ENCODE measurements around the gene SMYD2. TPM values are rescaled to one million over a fixed set of nuclear protein-coding genes. Genes with fewer than 3 reads are reported as not detected.

SMYD2 gene
- total RNA-seq, 1 experiment from 2014 or later = 33.1 TPM

DNA sequence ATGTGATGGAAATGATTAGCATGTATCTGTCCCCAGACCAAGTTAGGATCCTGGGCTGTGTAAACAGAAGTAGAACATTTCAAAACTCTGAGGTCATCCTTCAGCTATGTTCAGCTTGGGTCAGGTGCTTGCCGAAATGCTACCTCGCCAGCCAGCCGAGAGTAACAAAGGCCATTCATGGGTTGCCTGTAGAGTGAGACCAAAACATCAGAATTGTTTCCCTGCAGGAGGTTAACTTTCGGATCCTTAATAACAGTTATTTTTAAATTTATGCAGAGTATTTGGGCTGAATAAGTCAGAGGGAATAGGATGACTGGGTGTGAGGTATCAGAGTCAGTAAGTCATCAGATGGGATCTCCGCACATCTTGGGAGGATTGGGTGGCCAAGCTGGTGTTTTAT, 35.6 kb downstream of the SMYD2 start:
- H3K9me3 ChIP-seq (ENCODE audit: low read length) = no peaks in the 10 kb centered on the region
- H3K4me3 ChIP-seq (ENCODE audit: low read length) = no peak overlapping the region
- H4K20me1 ChIP-seq (ENCODE audit: insufficient read depth, low read depth, low read length) = peaks cover 5% of the 10 kb centered on the region; the same call in 1 of the 2 replicates
- peaks cover 5% of the 10 kb centered on the region; the same call in 1 of the 2 replicates for H3K36me3 ChIP-seq (ENCODE audit: insufficient read depth, low read length)
- no peak for DNase-seq
- no peak overlapping the region for H2AFZ ChIP-seq (ENCODE audit: low read length)
- H3K4me1 ChIP-seq (ENCODE audit: low read length) = peaks cover 5% of the 10 kb centered on the region
- no peak overlapping the region for H3K4me2 ChIP-seq (ENCODE audit: low read depth, low read length, poor library complexity, severe bottlenecking)
- H3K79me2 ChIP-seq (ENCODE audit: low read length) = no peaks in the 10 kb centered on the region
- no peak overlapping the region for H3K9ac ChIP-seq (ENCODE audit: low read length)
- no peaks in the 10 kb centered on the region for H3K27me3 ChIP-seq (ENCODE audit: low read length)
- H3K9me2 ChIP-seq (replicated peaks; ENCODE audit: insufficient read depth, low read length) = no peaks in the 10 kb centered on the region
- H3K27ac ChIP-seq (ENCODE audit: low read length) = no peak overlapping the region

DNA sequence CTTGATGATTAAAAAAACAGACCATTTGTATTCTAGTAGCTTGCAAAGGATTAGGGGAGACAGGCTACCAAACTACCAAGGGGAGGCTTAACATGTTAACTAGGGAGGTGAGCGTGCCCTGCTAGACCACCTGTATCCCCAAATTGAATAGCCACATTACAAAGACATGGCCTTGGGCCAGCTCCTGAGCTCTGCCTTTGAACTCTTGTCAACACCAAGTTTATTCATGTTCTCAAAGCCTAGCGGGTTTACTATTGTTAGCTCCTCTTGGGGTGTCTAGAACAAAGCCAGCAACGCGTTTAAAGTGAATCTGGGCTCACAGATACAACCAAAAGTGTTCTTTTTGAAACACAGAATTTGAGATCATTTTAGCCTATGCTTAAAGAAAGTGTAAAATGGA, 36.3 kb downstream of the SMYD2 start:
- no peak overlapping the region for H2AFZ ChIP-seq (ENCODE audit: low read length)
- H3K4me1 ChIP-seq (ENCODE audit: low read length) = peaks cover 12% of the 10 kb centered on the region
- no peaks in the 10 kb centered on the region for H3K9me2 ChIP-seq (replicated peaks; ENCODE audit: insufficient read depth, low read length)
- DNase-seq = no peak
- H4K20me1 ChIP-seq (ENCODE audit: insufficient read depth, low read depth, low read length) = no peaks in the 10 kb centered on the region
- H3K9me3 ChIP-seq (ENCODE audit: low read length) = no peaks in the 10 kb centered on the region
- no peak overlapping the region for H3K4me3 ChIP-seq (ENCODE audit: low read length)
- H3K79me2 ChIP-seq (ENCODE audit: low read length) = no peaks in the 10 kb centered on the region
- no peaks in the 10 kb centered on the region for H3K27me3 ChIP-seq (ENCODE audit: low read length)
- H3K4me2 ChIP-seq (ENCODE audit: low read depth, low read length, poor library complexity, severe bottlenecking) = no peak overlapping the region
- H3K9ac ChIP-seq (ENCODE audit: low read length) = no peak overlapping the region
- H3K36me3 ChIP-seq (ENCODE audit: insufficient read depth, low read length) = peaks cover 5% of the 10 kb centered on the region; the same call in 1 of the 2 replicates
- H3K27ac ChIP-seq (ENCODE audit: low read length) = no peak overlapping the region

DNA sequence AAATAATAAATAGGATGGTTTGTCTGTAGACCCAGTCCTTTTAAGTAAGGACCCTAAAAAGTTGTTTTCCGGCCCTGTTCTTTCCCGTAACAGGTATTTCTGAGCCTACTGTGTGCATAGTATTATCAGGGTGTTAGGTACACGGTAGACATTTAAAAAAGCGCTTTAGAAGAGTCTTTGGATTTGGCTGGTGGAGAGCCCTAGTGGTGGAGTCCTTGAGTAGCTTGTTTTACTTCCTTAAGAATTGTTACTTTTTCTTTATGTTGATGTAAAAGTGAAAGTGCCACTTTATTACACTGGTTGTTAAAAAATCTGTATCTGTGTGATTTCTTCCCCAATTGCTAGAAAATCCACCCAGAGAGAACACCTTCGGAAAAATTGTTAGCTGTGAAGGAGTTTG, 36.8 kb downstream of the SMYD2 start:
- DNase-seq = no peak
- Histone ChIP-seq H3K27me3 (ENCODE audit: low read length) (no peaks in the 10 kb centered on the region), H3K36me3 (ENCODE audit: insufficient read depth, low read length) (peaks cover 5% of the 10 kb centered on the region; the same call in 1 of the 2 replicates), H3K9ac (ENCODE audit: low read length) (no peak overlapping the region), H3K4me1 (ENCODE audit: low read length) (peaks cover 14% of the 10 kb centered on the region), H3K4me3 (ENCODE audit: low read length) (no peak overlapping the region), H3K9me3 (ENCODE audit: low read length) (no peaks in the 10 kb centered on the region), H3K4me2 (ENCODE audit: low read depth, low read length, poor library complexity, severe bottlenecking) (no peak overlapping the region), H4K20me1 (ENCODE audit: insufficient read depth, low read depth, low read length) (no peaks in the 10 kb centered on the region), H2AFZ (ENCODE audit: low read length) (no peak overlapping the region), H3K9me2 (replicated peaks; ENCODE audit: insufficient read depth, low read length) (no peaks in the 10 kb centered on the region), H3K27ac (ENCODE audit: low read length) (no peak overlapping the region), H3K79me2 (ENCODE audit: low read length) (no peaks in the 10 kb centered on the region)

DNA sequence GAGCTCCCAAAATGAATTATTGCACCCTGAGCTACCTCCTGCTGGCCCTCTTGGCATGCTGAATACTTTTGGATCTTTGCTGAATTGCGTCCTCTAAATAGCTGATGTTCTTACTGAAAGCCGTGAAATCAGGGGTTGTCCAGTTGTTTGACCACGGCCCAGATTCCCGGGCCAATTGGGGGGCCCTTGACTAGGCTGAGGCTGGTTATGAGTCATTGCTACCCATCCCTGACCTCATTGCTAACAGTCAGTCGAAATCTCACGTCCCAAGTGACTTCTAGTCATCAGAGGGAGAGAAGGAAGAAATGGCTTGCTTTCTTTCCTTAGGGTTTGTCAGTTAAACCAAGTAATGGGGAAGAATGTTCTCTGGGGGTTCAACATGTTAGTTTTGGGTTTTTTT, 37.4 kb downstream of the SMYD2 start:
- no peak overlapping the region for H3K4me3 ChIP-seq (ENCODE audit: low read length)
- no peak overlapping the region for H3K9ac ChIP-seq (ENCODE audit: low read length)
- H3K36me3 ChIP-seq (ENCODE audit: insufficient read depth, low read length) = peaks cover 5% of the 10 kb centered on the region; the same call in 1 of the 2 replicates
- H3K4me2 ChIP-seq (ENCODE audit: low read depth, low read length, poor library complexity, severe bottlenecking) = no peak overlapping the region
- no peaks in the 10 kb centered on the region for H3K9me3 ChIP-seq (ENCODE audit: low read length)
- H2AFZ ChIP-seq (ENCODE audit: low read length) = no peak overlapping the region
- DNase-seq = no peak
- no peaks in the 10 kb centered on the region for H4K20me1 ChIP-seq (ENCODE audit: insufficient read depth, low read depth, low read length)
- peaks cover 14% of the 10 kb centered on the region for H3K4me1 ChIP-seq (ENCODE audit: low read length)
- no peak overlapping the region for H3K27ac ChIP-seq (ENCODE audit: low read length)
- no peaks in the 10 kb centered on the region for H3K9me2 ChIP-seq (replicated peaks; ENCODE audit: insufficient read depth, low read length)
- H3K79me2 ChIP-seq (ENCODE audit: low read length) = no peaks in the 10 kb centered on the region
- no peaks in the 10 kb centered on the region for H3K27me3 ChIP-seq (ENCODE audit: low read length)

DNA sequence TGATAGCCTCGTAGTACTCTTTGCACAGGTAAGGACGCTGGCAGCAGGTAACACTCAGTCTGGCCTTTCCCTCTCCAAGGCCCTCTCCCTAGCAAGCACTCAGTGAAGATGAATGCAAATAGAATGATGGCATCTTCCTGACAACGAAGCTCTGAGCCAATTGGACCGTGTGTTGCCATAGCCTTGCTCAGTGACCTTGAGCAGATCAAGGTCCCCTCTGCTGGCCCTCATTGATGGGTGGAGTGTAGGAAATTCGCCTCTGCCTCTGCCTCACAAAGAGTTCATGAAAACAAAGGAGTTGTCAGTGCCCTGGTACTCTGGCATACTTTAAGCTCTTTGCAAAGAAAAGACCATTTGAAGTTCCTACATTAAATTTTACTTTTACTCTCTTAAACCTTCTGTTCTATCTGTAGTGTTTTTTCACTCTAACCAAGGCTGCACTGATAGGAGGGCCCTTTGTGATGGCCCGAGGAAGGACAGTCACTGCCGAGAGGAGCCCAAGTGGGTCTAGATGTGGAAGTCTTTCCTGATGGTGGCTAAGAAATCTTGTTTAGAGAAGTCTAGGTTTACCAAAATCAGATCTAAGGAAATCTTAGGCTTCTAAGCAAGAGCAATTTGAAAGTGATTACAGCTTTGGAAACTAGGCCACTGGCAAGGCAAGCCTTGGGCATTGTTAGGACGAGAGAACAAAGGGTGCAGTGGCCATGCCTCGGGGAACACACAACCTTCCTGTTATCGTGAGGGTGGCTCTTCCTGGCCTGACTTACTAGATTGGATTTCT, 38.2 kb downstream of the SMYD2 start:
- no peak overlapping the region for H3K4me2 ChIP-seq (ENCODE audit: low read depth, low read length, poor library complexity, severe bottlenecking)
- H3K9me2 ChIP-seq (replicated peaks; ENCODE audit: insufficient read depth, low read length) = no peaks in the 10 kb centered on the region
- peaks cover 14% of the 10 kb centered on the region for H3K4me1 ChIP-seq (ENCODE audit: low read length)
- no peaks in the 10 kb centered on the region for H3K79me2 ChIP-seq (ENCODE audit: low read length)
- no peaks in the 10 kb centered on the region for H3K9me3 ChIP-seq (ENCODE audit: low read length)
- H3K27me3 ChIP-seq (ENCODE audit: low read length) = no peaks in the 10 kb centered on the region
- no peak overlapping the region for H3K27ac ChIP-seq (ENCODE audit: low read length)
- no peak overlapping the region for H3K9ac ChIP-seq (ENCODE audit: low read length)
- no peaks in the 10 kb centered on the region for H4K20me1 ChIP-seq (ENCODE audit: insufficient read depth, low read depth, low read length)
- H3K4me3 ChIP-seq (ENCODE audit: low read length) = no peak overlapping the region
- no peak overlapping the region for H2AFZ ChIP-seq (ENCODE audit: low read length)
- H3K36me3 ChIP-seq (ENCODE audit: insufficient read depth, low read length) = peaks cover 5% of the 10 kb centered on the region; the same call in 1 of the 2 replicates
- no peak for DNase-seq

DNA sequence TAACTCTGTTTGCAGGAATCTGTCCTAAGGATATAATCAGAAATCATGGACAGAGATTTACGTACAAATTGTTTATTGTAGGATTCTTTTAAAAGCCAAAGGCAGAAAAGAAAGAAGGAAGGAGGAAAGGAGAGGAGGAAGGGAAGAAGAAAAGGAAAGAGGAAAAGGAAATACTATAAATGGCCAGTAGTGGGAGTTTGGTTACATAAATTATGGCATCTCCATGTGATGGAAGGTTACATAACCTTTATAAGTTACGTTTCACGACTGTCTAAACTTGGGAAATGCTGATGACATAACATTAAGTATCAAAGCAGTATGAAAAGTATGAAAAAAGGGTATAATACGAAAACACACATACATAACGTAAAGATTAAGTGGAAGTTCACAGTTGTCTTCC, 39.0 kb downstream of the SMYD2 start:
- Histone ChIP-seq H3K9me2 (replicated peaks; ENCODE audit: insufficient read depth, low read length) (no peaks in the 10 kb centered on the region), H3K4me3 (ENCODE audit: low read length) (no peak overlapping the region), H3K27ac (ENCODE audit: low read length) (no peak overlapping the region), H3K36me3 (ENCODE audit: insufficient read depth, low read length) (peaks cover 5% of the 10 kb centered on the region; the same call in 1 of the 2 replicates), H3K9me3 (ENCODE audit: low read length) (no peaks in the 10 kb centered on the region), H3K79me2 (ENCODE audit: low read length) (no peaks in the 10 kb centered on the region), H3K4me2 (ENCODE audit: low read depth, low read length, poor library complexity, severe bottlenecking) (no peak overlapping the region), H3K9ac (ENCODE audit: low read length) (no peak overlapping the region), H3K4me1 (ENCODE audit: low read length) (peaks cover 14% of the 10 kb centered on the region), H2AFZ (ENCODE audit: low read length) (no peak overlapping the region), H4K20me1 (ENCODE audit: insufficient read depth, low read depth, low read length) (no peaks in the 10 kb centered on the region), H3K27me3 (ENCODE audit: low read length) (no peaks in the 10 kb centered on the region)
- no peak for DNase-seq

DNA sequence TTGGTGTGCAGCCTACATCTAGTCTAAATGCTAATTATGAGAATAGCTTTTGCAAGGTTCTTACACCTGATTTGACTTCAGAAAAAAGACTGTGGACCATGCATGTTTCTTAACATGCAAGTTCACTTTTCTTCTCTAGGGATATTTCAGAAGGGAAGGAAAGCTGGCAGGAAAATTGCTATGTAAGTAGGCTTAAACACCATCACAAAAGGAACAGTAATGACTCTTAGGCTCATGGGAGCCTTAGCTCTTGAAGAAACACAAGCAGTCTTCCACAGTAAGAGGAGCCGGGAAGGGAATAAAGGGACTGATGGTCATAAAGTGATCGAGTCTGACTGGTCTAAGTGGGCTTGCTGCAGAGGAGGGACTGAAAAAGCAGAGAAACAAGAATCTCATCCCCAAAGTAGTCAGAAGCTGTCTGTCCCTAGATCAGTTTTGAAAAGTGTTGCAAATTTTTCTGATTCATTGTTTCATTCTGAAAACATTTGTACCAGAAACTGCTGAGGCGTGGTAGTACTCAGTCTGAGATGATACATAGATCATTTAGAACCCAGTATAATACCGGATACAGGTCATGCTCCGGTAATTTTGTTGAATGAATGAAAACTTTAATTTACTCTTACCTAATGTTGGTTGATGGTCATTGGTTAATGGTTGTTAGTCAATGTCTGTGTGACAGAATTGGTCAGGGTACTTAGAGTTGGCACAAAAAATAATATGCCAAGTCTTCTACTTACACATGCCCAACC, 40.9 kb downstream of the SMYD2 start:
- H2AFZ ChIP-seq (ENCODE audit: low read length) = no peak overlapping the region
- H3K4me1 ChIP-seq (ENCODE audit: low read length) = peaks cover 18% of the 10 kb centered on the region
- 0 out of 2 replicates have a peak, but pooled peaks cover 3% of the 10 kb centered on the region for H3K36me3 ChIP-seq (ENCODE audit: insufficient read depth, low read length)
- no peaks in the 10 kb centered on the region for H3K27me3 ChIP-seq (ENCODE audit: low read length)
- H3K79me2 ChIP-seq (ENCODE audit: low read length) = no peaks in the 10 kb centered on the region
- no peak overlapping the region for H3K4me3 ChIP-seq (ENCODE audit: low read length)
- peak overlapping the region; percentile 15 for H3K4me2 ChIP-seq (ENCODE audit: low read depth, low read length, poor library complexity, severe bottlenecking)
- H3K9me2 ChIP-seq (replicated peaks; ENCODE audit: insufficient read depth, low read length) = no peaks in the 10 kb centered on the region
- no peaks in the 10 kb centered on the region for H4K20me1 ChIP-seq (ENCODE audit: insufficient read depth, low read depth, low read length)
- no peak overlapping the region for H3K27ac ChIP-seq (ENCODE audit: low read length)
- DNase-seq = no peak
- no peaks in the 10 kb centered on the region for H3K9me3 ChIP-seq (ENCODE audit: low read length)
- H3K9ac ChIP-seq (ENCODE audit: low read length) = no peak overlapping the region

All from Karpas-422 (cell line).